Astrocyte (in vitro differentiated cells and primary cell): ENCODE data around the gene RAE1.

Experiments used
- EZH2 ChIP-seq: IDR thresholded peaks from 2 replicates; pipeline ENCODE4 v1.6.1; 2012; ENCODE audit warnings: mild to moderate bottlenecking, low read length, inconsistent platforms; ENCODE audit not compliant: insufficient read depth
- TF ChIP-seq, protein P1 (sequence below): IDR thresholded peaks from 2 replicates; pipeline ENCODE4 v1.5.1; 2011; ENCODE audit warnings: low read depth, mild to moderate bottlenecking, inconsistent platforms, low read length, moderate library complexity; ENCODE audit not compliant: insufficient read depth

DNA sequence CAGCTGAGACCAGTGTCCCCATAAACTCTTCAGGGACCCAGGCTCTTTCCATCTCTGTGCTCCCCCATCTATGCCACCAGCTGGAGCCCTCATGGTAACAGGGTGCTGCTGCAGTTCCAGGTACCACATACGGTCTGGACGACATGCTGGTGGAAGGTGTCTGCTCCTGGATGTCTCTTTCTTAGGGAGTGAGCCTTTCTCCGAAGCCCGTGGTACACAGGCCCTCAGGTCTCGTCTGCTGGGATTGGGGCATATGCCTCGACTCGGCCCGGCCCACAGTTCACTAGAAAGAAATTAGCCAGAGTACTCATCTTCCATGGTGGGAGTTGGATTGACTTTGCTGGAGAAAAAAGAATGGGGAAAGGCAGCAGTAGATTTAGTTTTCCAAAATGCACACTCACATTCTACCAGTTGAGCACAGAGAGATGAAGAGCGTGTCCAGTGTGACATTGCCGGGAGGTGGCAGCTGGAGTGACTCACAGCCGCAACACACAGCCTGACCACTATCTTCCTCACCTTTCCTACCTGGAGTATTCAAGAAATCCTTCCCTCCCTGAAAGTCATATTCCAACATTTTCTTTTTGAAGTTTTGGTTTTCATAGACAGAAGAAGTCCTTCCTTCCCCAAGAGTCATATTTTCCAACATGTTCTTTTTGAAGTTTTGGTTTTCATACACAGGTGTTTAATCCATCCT is 40.1 kb upstream of the RAE1 start:
- TF ChIP-seq, protein P1, sequence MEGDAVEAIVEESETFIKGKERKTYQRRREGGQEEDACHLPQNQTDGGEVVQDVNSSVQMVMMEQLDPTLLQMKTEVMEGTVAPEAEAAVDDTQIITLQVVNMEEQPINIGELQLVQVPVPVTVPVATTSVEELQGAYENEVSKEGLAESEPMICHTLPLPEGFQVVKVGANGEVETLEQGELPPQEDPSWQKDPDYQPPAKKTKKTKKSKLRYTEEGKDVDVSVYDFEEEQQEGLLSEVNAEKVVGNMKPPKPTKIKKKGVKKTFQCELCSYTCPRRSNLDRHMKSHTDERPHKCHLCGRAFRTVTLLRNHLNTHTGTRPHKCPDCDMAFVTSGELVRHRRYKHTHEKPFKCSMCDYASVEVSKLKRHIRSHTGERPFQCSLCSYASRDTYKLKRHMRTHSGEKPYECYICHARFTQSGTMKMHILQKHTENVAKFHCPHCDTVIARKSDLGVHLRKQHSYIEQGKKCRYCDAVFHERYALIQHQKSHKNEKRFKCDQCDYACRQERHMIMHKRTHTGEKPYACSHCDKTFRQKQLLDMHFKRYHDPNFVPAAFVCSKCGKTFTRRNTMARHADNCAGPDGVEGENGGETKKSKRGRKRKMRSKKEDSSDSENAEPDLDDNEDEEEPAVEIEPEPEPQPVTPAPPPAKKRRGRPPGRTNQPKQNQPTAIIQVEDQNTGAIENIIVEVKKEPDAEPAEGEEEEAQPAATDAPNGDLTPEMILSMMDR: no peak
- no peak for TF ChIP-seq EZH2
